Heart left ventricle (tissue), 13 donors: ENCODE measurements around the gene USP4.
"Not testable (repeated sequence)": the region's sequence is repeated elsewhere in the genome, so short reads cannot be mapped to it uniquely, and the experiment has no call there.

Source experiments
- POLR2A ChIP-seq, 2 donors: fragments of 450-650 bp; IDR thresholded peaks; one replicate each; pipeline ENCODE4 v1.6.1; 2017; ENCODE audit warnings: antibody characterized with exemption in 2 of 2, mild to moderate bottlenecking in 2 of 2, moderate library complexity in 2 of 2
- TF ChIP-seq, protein P1 (sequence below), 12 donors: fragments of 200-600 bp; sonication (generic) in 4 of 12; IDR thresholded peaks; one replicate each; pipeline versions ENCODE4 v1.5.0 to v1.8.0; 2018 to 2022; ENCODE audit warnings: antibody characterized with exemption in 12 of 12, mild to moderate bottlenecking in 5 of 12
- donor health status: ischemic (EF 13 %, LVEDD 7.1; RV severe dilation, severe dysfunction).
- donor health status: DM: no; HTN: yes; CAD: no.
- donor health status: DM: no; HTN: no; CAD: no.
- donor health status: ischemic (EF 25% LVEDD 6.9; RV normal size, moderate dysfunction).
- donor health status: ischemic (EF 25% LVEDD 5.7; RV mildly dilated, moderate dysfunction).
- donor health status: ischemic (EF 35%, LVEDD 5.7; RV mildly dilated, moderate dysfunction).
- donor health status: nonischemic (EF 11% LVEDD 7.7; RV severe dilation, severe dysfunction).
- donor health status: DM: yes; HTN: yes; CAD: no.
- donor health status: PGD.
- donor health status: ischemic (EF 29% LVEDD 5.4; RV normal size, mild dysfunction).
- donor health status: nonischemic (EF 23%, LVEDD 6.1; RV moderate dilation, normal function).

DNA sequence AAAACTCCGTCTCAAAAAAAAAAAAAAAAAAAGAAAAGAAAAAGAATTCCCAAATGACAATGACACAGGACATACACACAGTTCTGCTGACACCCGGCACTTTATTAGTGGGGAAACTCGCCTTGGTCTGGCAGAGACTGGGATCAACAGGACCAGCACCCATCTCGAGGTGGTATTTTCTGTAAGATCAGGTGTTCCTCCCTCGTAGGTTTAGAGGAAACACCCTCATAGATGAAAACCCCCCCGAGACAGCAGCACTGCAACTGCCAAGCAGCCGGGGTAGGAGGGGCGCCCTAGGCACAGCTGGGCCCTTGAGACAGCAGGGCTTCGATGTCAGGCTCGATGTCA lies 17.2 kb upstream of the USP4 start:
- TF ChIP-seq, protein P1, sequence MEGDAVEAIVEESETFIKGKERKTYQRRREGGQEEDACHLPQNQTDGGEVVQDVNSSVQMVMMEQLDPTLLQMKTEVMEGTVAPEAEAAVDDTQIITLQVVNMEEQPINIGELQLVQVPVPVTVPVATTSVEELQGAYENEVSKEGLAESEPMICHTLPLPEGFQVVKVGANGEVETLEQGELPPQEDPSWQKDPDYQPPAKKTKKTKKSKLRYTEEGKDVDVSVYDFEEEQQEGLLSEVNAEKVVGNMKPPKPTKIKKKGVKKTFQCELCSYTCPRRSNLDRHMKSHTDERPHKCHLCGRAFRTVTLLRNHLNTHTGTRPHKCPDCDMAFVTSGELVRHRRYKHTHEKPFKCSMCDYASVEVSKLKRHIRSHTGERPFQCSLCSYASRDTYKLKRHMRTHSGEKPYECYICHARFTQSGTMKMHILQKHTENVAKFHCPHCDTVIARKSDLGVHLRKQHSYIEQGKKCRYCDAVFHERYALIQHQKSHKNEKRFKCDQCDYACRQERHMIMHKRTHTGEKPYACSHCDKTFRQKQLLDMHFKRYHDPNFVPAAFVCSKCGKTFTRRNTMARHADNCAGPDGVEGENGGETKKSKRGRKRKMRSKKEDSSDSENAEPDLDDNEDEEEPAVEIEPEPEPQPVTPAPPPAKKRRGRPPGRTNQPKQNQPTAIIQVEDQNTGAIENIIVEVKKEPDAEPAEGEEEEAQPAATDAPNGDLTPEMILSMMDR (IDR thresholded peaks at IDR 0.05) = not testable (repeated sequence)
- not testable (repeated sequence) for TF ChIP-seq POLR2A (IDR thresholded peaks at IDR 0.05)
